ENCODE measurements around the gene USP51.
"Not testable (repeated sequence)": the region's sequence is repeated elsewhere in the genome, so short reads cannot be mapped to it uniquely, and the experiment has no call there.

- not testable (repeated sequence) for TF ChIP-seq CTCF (IDR thresholded peaks at IDR 0.05; ENCODE audit: insufficient read depth, low read length, poor library complexity, severe bottlenecking); EZH2phosphoT487 (conservative IDR thresholded peaks at IDR 0.05; ENCODE audit: low read length)
These were observed 23.9 kb downstream of the USP51 start for GRCh38 chrX:55465791-55466190.
